Chondrocyte (in vitro differentiated cells): ENCODE results near the gene NIPA2. TPM values are rescaled to one million over a fixed set of nuclear protein-coding genes. Genes with fewer than 3 reads are reported as not detected.

Experiments used
- DNase-seq: peaks from one replicate; pipeline ENCODE4 v3.0.0; 2021; ENCODE audit warnings: mixed read lengths, low spot score
- H3K27ac Mint-ChIP-seq: one replicate; pipeline ENCODE4 v1.8.0; 2021; ENCODE audit warnings: mild to moderate bottlenecking, moderate library complexity, mixed read lengths; ENCODE audit not compliant: unreplicated experiment
- H3K27me3 Mint-ChIP-seq: 2 replicates; pipeline ENCODE4 v1.8.0; 2021; ENCODE audit warnings: low read depth, mixed read lengths
- H3K36me3 Mint-ChIP-seq: 2 replicates; pipeline ENCODE4 v1.8.0; 2021; ENCODE audit warnings: low read depth, mixed read lengths
- H3K4me1 Mint-ChIP-seq: 2 replicates; pipeline ENCODE4 v1.8.0; 2021; ENCODE audit warnings: low read depth, mild to moderate bottlenecking, mixed read lengths
- H3K4me3 Mint-ChIP-seq: one replicate; pipeline ENCODE4 v1.8.0; 2021; ENCODE audit warnings: mild to moderate bottlenecking, moderate library complexity, mixed read lengths; ENCODE audit not compliant: unreplicated experiment
- H3K9me3 Mint-ChIP-seq: 2 replicates; pipeline ENCODE4 v1.8.0; 2021; ENCODE audit warnings: low read depth, mixed read lengths
- CTCF ChIP-seq: fragments of 200-600 bp; sonication (generic); IDR thresholded peaks from 2 replicates; pipeline ENCODE4 v1.5.0; 2021; ENCODE audit warnings: antibody characterized with exemption, mild to moderate bottlenecking, moderate library complexity
- total RNA-seq: library from RNA; stranded (reverse); gene quantifications from 3 replicates; pipeline ENCODE4 v1.2.1, GENCODE V29; 2021

The NIPA2 gene
- total RNA-seq, 1 donor from 2014 or later: 59.3 TPM

GRCh38 chr15:22874966-22875365 is 36.5 kb downstream of the NIPA2 start:
- no peak overlapping the region for H3K4me3 Mint-ChIP-seq
- peaks cover 19% of the 10 kb centered on the region for H3K4me1 Mint-ChIP-seq
- H3K9me3 Mint-ChIP-seq: peaks cover 4% of the 10 kb centered on the region
- H3K27ac Mint-ChIP-seq: peak overlapping the region; percentile 45
- H3K27me3 Mint-ChIP-seq: no peaks in the 10 kb centered on the region
- TF ChIP-seq CTCF: no peak
- H3K36me3 Mint-ChIP-seq: peaks cover 49% of the 10 kb centered on the region
- DNase-seq: no peak

- Mint-ChIP-seq H3K27me3 (no peaks in the 10 kb centered on the region), H3K4me1 (peaks cover 19% of the 10 kb centered on the region), H3K4me3 (no peak overlapping the region), H3K27ac (no peak overlapping the region), H3K36me3 (peaks cover 43% of the 10 kb centered on the region), H3K9me3 (peaks cover 3% of the 10 kb centered on the region)
- DNase-seq: no peak
- no peak for TF ChIP-seq CTCF
Observed at GRCh38 chr15:22877117-22877516, 38.7 kb downstream of the NIPA2 start.

GRCh38 chr15:22877607-22878006 is 39.1 kb downstream of the NIPA2 start:
- Mint-ChIP-seq H3K4me3 (no peak overlapping the region), H3K36me3 (peaks cover 41% of the 10 kb centered on the region), H3K4me1 (peaks cover 19% of the 10 kb centered on the region), H3K9me3 (no peaks in the 10 kb centered on the region), H3K27me3 (no peaks in the 10 kb centered on the region), H3K27ac (no peak overlapping the region)
- no peak for TF ChIP-seq CTCF
- DNase-seq: no peak

- H3K36me3 Mint-ChIP-seq: peaks cover 37% of the 10 kb centered on the region
- no peaks in the 10 kb centered on the region for H3K27me3 Mint-ChIP-seq
- H3K27ac Mint-ChIP-seq: peak overlapping the region; percentile 27
- H3K4me1 Mint-ChIP-seq: peaks cover 16% of the 10 kb centered on the region
- H3K4me3 Mint-ChIP-seq: no peak overlapping the region
- TF ChIP-seq CTCF: no peak
- DNase-seq: no peak
- no peaks in the 10 kb centered on the region for H3K9me3 Mint-ChIP-seq
Observed at GRCh38 chr15:22878103-22878502, 39.6 kb downstream of the NIPA2 start.

- Mint-ChIP-seq H3K4me3 (no peak overlapping the region), H3K9me3 (no peaks in the 10 kb centered on the region), H3K4me1 (peaks cover 3% of the 10 kb centered on the region), H3K27me3 (no peaks in the 10 kb centered on the region), H3K27ac (no peak overlapping the region), H3K36me3 (peaks cover 32% of the 10 kb centered on the region)
- no peak for DNase-seq
- no peak for TF ChIP-seq CTCF
Observed at GRCh38 chr15:22880068-22880980, 41.9 kb downstream of the NIPA2 start.
